Measurements from ENCODE around the gene TCF25.
"Not testable (repeated sequence)": the region's sequence is repeated elsewhere in the genome, so short reads cannot be mapped to it uniquely, and the experiment has no call there.

TCF25 gene

GRCh38 chr16:89905511-89906139 lies 32.2 kb downstream of the TCF25 start:
- no peak for DNase-seq

GRCh38 chr16:89906140-89907025 lies 33.0 kb downstream of the TCF25 start:
- no peak for DNase-seq

- no peak for DNase-seq
Measured at GRCh38 chr16:89907055-89907814, 33.8 kb downstream of the TCF25 start.

GRCh38 chr16:89908236-89908635 lies 34.8 kb downstream of the TCF25 start:
- no peak for DNase-seq

- DNase-seq, result peak in 12 of 14 donors; percentile 41 to 81 (median 64)
Measured at GRCh38 chr16:89909777-89910716, 36.7 kb downstream of the TCF25 start.

GRCh38 chr16:89910717-89911354 lies 37.4 kb downstream of the TCF25 start:
- DNase-seq, result no peak

- no peak for DNase-seq
Measured at GRCh38 chr16:89911375-89911774, 38.0 kb downstream of the TCF25 start.

GRCh38 chr16:89912143-89912542 lies 38.8 kb downstream of the TCF25 start:
- DNase-seq, result no peak

- DNase-seq, result no peak
Measured at GRCh38 chr16:89912627-89913026, 39.2 kb downstream of the TCF25 start.

- DNase-seq, result no peak
Measured at GRCh38 chr16:89913408-89914387, 40.3 kb downstream of the TCF25 start.

GRCh38 chr16:89914642-89915285 lies 41.4 kb downstream of the TCF25 start:
- DNase-seq, result not testable (repeated sequence)

GRCh38 chr16:89915303-89916232 lies 42.2 kb downstream of the TCF25 start:
- DNase-seq, result peak in 1 of 14 donors; percentile 74

- DNase-seq, result peak in 7 of 14 donors; percentile 23 to 52 (median 34)
Measured at GRCh38 chr16:89917773-89918452, 44.5 kb downstream of the TCF25 start.

GRCh38 chr16:89918453-89919347 lies 45.3 kb downstream of the TCF25 start, which contains the start of gene MC1R:
MC1R (plus strand) TSS chr16:89918862; CDS start chr16:89919259, 397 bp downstream.
- DNase-seq, result peak in 1 of 14 donors; percentile 15

- DNase-seq, result no peak
Measured at GRCh38 chr16:89919535-89920406, 46.4 kb downstream of the TCF25 start.

Data from C1 segment of cervical spinal cord (tissue), 14 donors.